Osteoblast (primary cell): ENCODE measurements around the gene NEMP2. TPM values are rescaled to one million over a fixed set of nuclear protein-coding genes. Genes with fewer than 3 reads are reported as not detected.

ENCODE experiments used
- DNase-seq: peaks from one replicate; pipeline ENCODE4 v3.0.0; 2011; ENCODE audit warnings: low spot score, mixed read lengths; ENCODE audit not compliant: insufficient read length; ENCODE audit errors: missing footprints
- H2AFZ ChIP-seq: 2 replicates; pipeline ENCODE4 v1.6.0; 2011; ENCODE audit warnings: mild to moderate bottlenecking, low read length
- H3K27ac ChIP-seq: 2 replicates; pipeline ENCODE4 v1.5.1; 2011; ENCODE audit warnings: mild to moderate bottlenecking, low read depth, low read length, moderate library complexity
- H3K27me3 ChIP-seq: 2 replicates; pipeline ENCODE4 v1.6.0; 2012; ENCODE audit warnings: mild to moderate bottlenecking, control low read depth, inconsistent platforms, low read length, moderate library complexity; ENCODE audit not compliant: insufficient read depth
- H3K36me3 ChIP-seq: 2 replicates; pipeline ENCODE4 v1.5.1; 2011; ENCODE audit warnings: mild to moderate bottlenecking, low read length, control low read depth, moderate library complexity; ENCODE audit not compliant: insufficient read depth
- H3K4me1 ChIP-seq: 2 replicates; pipeline ENCODE4 v1.5.1; 2011; ENCODE audit warnings: mild to moderate bottlenecking, low read length, control low read depth, moderate library complexity; ENCODE audit not compliant: insufficient read depth
- H3K4me2 ChIP-seq: 2 replicates; pipeline ENCODE4 v1.6.0; 2011; ENCODE audit warnings: mild to moderate bottlenecking, low read length; ENCODE audit not compliant: insufficient read depth
- H3K4me3 ChIP-seq: fragments of 200-600 bp; sonication (generic); 3 replicates; pipeline ENCODE4 v1.5.1; 2012; ENCODE audit warnings: mild to moderate bottlenecking, low read length, inconsistent platforms; ENCODE audit not compliant: insufficient read depth
- H3K79me2 ChIP-seq: 2 replicates; pipeline ENCODE4 v1.6.0; 2012; ENCODE audit warnings: mild to moderate bottlenecking, low read length, control low read depth, inconsistent platforms; ENCODE audit not compliant: insufficient read depth
- H3K9me3 ChIP-seq: 2 replicates; pipeline ENCODE4 v1.5.1; 2011; ENCODE audit warnings: low read depth, low read length, control low read depth
- H4K20me1 ChIP-seq: 2 replicates; pipeline ENCODE4 v1.6.0; 2012; ENCODE audit warnings: mild to moderate bottlenecking, low read length, control low read depth; ENCODE audit not compliant: insufficient read depth
- CTCF ChIP-seq: IDR thresholded peaks from 2 replicates; pipeline ENCODE4 v1.5.1; 2011; ENCODE audit warnings: mild to moderate bottlenecking, low read depth, low read length, moderate library complexity; ENCODE audit errors: extremely low read depth
- total RNA-seq: library from RNA; depleted of rRNA; stranded (reverse); fragments of >200 nt; gene quantifications from 2 replicates; pipeline ENCODE4 v1.2.3, GENCODE V29; 2012

The NEMP2 gene
- total RNA-seq, 1 donor = 4.7 TPM

- no peak overlapping the region for H3K4me2 ChIP-seq
- no peak overlapping the region for H2AFZ ChIP-seq
- H3K9me3 ChIP-seq = no peaks in the 10 kb centered on the region
- TF ChIP-seq CTCF = no peak
- H3K4me3 ChIP-seq = no peak overlapping the region
- H3K27ac ChIP-seq = no peak overlapping the region
- H3K79me2 ChIP-seq = no peaks in the 10 kb centered on the region
- no peaks in the 10 kb centered on the region for H3K36me3 ChIP-seq
- DNase-seq = no peak
- H4K20me1 ChIP-seq = no peaks in the 10 kb centered on the region
- no peaks in the 10 kb centered on the region for H3K27me3 ChIP-seq
- H3K4me1 ChIP-seq = no peaks in the 10 kb centered on the region
Measured at GRCh38 chr2:190572246-190572645, 37.7 kb upstream of the NEMP2 start.

GRCh38 chr2:190571686-190572085 lies 37.2 kb upstream of the NEMP2 start:
- no peaks in the 10 kb centered on the region for H3K36me3 ChIP-seq
- no peaks in the 10 kb centered on the region for H3K27me3 ChIP-seq
- no peak overlapping the region for H3K4me3 ChIP-seq
- no peaks in the 10 kb centered on the region for H3K9me3 ChIP-seq
- H3K79me2 ChIP-seq = no peaks in the 10 kb centered on the region
- DNase-seq = no peak
- no peak overlapping the region for H3K4me2 ChIP-seq
- no peak for TF ChIP-seq CTCF
- H3K4me1 ChIP-seq = no peaks in the 10 kb centered on the region
- H4K20me1 ChIP-seq = no peaks in the 10 kb centered on the region
- no peak overlapping the region for H2AFZ ChIP-seq
- no peak overlapping the region for H3K27ac ChIP-seq

GRCh38 chr2:190570871-190571270 lies 36.3 kb upstream of the NEMP2 start:
- H3K27ac ChIP-seq = no peak overlapping the region
- H3K36me3 ChIP-seq = no peaks in the 10 kb centered on the region
- no peak for DNase-seq
- no peaks in the 10 kb centered on the region for H3K79me2 ChIP-seq
- no peak overlapping the region for H3K4me2 ChIP-seq
- H4K20me1 ChIP-seq = no peaks in the 10 kb centered on the region
- no peaks in the 10 kb centered on the region for H3K9me3 ChIP-seq
- no peaks in the 10 kb centered on the region for H3K4me1 ChIP-seq
- no peak for TF ChIP-seq CTCF
- H3K27me3 ChIP-seq = no peaks in the 10 kb centered on the region
- no peak overlapping the region for H3K4me3 ChIP-seq
- H2AFZ ChIP-seq = no peak overlapping the region

- no peaks in the 10 kb centered on the region for H3K4me1 ChIP-seq
- no peak for DNase-seq
- no peaks in the 10 kb centered on the region for H3K27me3 ChIP-seq
- H4K20me1 ChIP-seq = no peaks in the 10 kb centered on the region
- H3K79me2 ChIP-seq = no peaks in the 10 kb centered on the region
- H2AFZ ChIP-seq = no peak overlapping the region
- no peak overlapping the region for H3K4me2 ChIP-seq
- H3K9me3 ChIP-seq = no peaks in the 10 kb centered on the region
- H3K36me3 ChIP-seq = no peaks in the 10 kb centered on the region
- H3K27ac ChIP-seq = no peak overlapping the region
- no peak overlapping the region for H3K4me3 ChIP-seq
- TF ChIP-seq CTCF = no peak
Measured at GRCh38 chr2:190569994-190570755, 35.7 kb upstream of the NEMP2 start.
